CD4-positive, alpha-beta memory T cell (primary cell): ENCODE measurements around the gene ASTE1. TPM values are rescaled to one million over a fixed set of nuclear protein-coding genes. Genes with fewer than 3 reads are reported as not detected.
"Not testable (repeated sequence)": the region's sequence is repeated elsewhere in the genome, so short reads cannot be mapped to it uniquely, and the experiment has no call there.

Experiments used
- CTCF ChIA-PET: fragments of 350-600 bp; sonication (Branson Sonifier 250); formaldehyde crosslinking; loops from one replicate; lab custom pipeline; 2021; ENCODE audit warnings: inconsistent platforms; ENCODE audit not compliant: partially characterized antibody; lab: Charles Lee
- POLR2A ChIA-PET: fragments of 350-600 bp; sonication (Branson Sonifier 250); formaldehyde crosslinking; loops from one replicate; lab custom pipeline; 2021; ENCODE audit not compliant: partially characterized antibody; lab: Charles Lee
- DNase-seq, 5 donors: peaks; one replicate each; pipeline versions ENCODE4 v3.0.0 to v3.0.0-alpha.2; 2020 to 2022; ENCODE audit warnings: mixed read lengths in 1 of 5
- H3K27ac ChIP-seq: one replicate; pipeline ENCODE4 v1.7.0; 2013; ENCODE audit warnings: low read depth, low read length
- H3K27me3 ChIP-seq: 2 replicates; pipeline ENCODE4 v1.7.0; 2013; ENCODE audit warnings: mild to moderate bottlenecking, low read length, moderate library complexity; ENCODE audit not compliant: insufficient read depth
- H3K36me3 ChIP-seq: 2 replicates; pipeline ENCODE4 v1.7.0; 2013; ENCODE audit warnings: mild to moderate bottlenecking, low read length, moderate library complexity; ENCODE audit not compliant: insufficient read depth
- H3K4me1 ChIP-seq: 2 replicates; pipeline ENCODE4 v1.7.0; 2013; ENCODE audit warnings: mild to moderate bottlenecking, low read length, moderate library complexity; ENCODE audit not compliant: insufficient read depth
- H3K4me3 ChIP-seq, 2 donors: one replicate each; pipeline ENCODE4 v1.7.0; 2013; ENCODE audit warnings: low read length in 2 of 2, mild to moderate bottlenecking in 1 of 2
- H3K9me3 ChIP-seq, 2 donors: one replicate each; pipeline ENCODE4 v1.7.0; 2013; ENCODE audit warnings: low read length in 2 of 2, control low read depth in 1 of 2; ENCODE audit not compliant: control insufficient read depth in 1 of 2
- H3K27ac Mint-ChIP-seq, 7 donors: one replicate each; pipeline ENCODE4 v1.8.0; 2020 to 2021; ENCODE audit warnings: mixed read lengths in 7 of 7, mild to moderate bottlenecking in 6 of 7, inconsistent platforms in 3 of 7, moderate library complexity in 3 of 7
- H3K27me3 Mint-ChIP-seq, 2 donors: one replicate each; pipeline ENCODE4 v1.8.0; 2020 to 2021; ENCODE audit warnings: mixed read lengths in 2 of 2
- H3K36me3 Mint-ChIP-seq, 2 donors: one replicate each; pipeline ENCODE4 v1.8.0; 2020 to 2021; ENCODE audit warnings: mixed read lengths in 2 of 2, inconsistent platforms in 1 of 2, mild to moderate bottlenecking in 1 of 2
- H3K4me1 Mint-ChIP-seq, 4 donors: one replicate each; pipeline ENCODE4 v1.8.0; 2020 to 2021; ENCODE audit warnings: mixed read lengths in 4 of 4, mild to moderate bottlenecking in 1 of 4
- H3K4me3 Mint-ChIP-seq, 8 donors: one replicate each; pipeline ENCODE4 v1.8.0; 2020 to 2021; ENCODE audit warnings: mixed read lengths in 8 of 8, mild to moderate bottlenecking in 7 of 8, moderate library complexity in 6 of 8, inconsistent platforms in 3 of 8
- H3K9me3 Mint-ChIP-seq, 8 donors: one replicate each; pipeline ENCODE4 v1.8.0; 2020 to 2021; ENCODE audit warnings: mixed read lengths in 8 of 8, mild to moderate bottlenecking in 5 of 8, inconsistent platforms in 3 of 8, moderate library complexity in 1 of 8
- intact Hi-C: fragments of 100-400 bp; cut with micrococcal nuclease; formaldehyde crosslinking; loops from one replicate; pipeline ENCODE4 v1.15.1; 2023
- polyA plus RNA-seq, 2 donors: library from polyadenylated mRNA; unstranded; fragments of 300-500 nt; fragmentation: Illumina TruSeq; gene quantifications; one replicate each; pipeline ENCODE4 v1.2.3, GENCODE V29; 2021
- total RNA-seq, 2 experiments: library from RNA; stranded (reverse); gene quantifications; one replicate each; pipeline ENCODE4 v1.2.3, GENCODE V29; 2021

Gene ASTE1
- total and polyA plus RNA-seq, 4 experiments from 2014 or later = 23.8 to 31.9 (median 28.1) TPM

- peaks cover 7 to 11% of the 10 kb centered on the region in 2 donors for H3K36me3 Mint-ChIP-seq
- no peak for DNase-seq
- intact Hi-C loops = no loop called here
- H3K4me1 ChIP-seq = peaks cover 5% of the 10 kb centered on the region
- H3K4me3 ChIP-seq = no peak overlapping the region
- H3K36me3 ChIP-seq = no peaks in the 10 kb centered on the region
- CTCF ChIA-PET = no interaction called here
- H3K27me3 ChIP-seq = no peaks in the 10 kb centered on the region
- H3K4me1 Mint-ChIP-seq = peaks cover 1 to 11% (median 6%) of the 10 kb centered on the region in 4 donors
- POLR2A ChIA-PET = no interaction called here
- peaks cover 0 to 29% (median 18%) of the 10 kb centered on the region in 8 donors for H3K9me3 Mint-ChIP-seq
- H3K27ac ChIP-seq = no peak overlapping the region
- no peak overlapping the region for H3K4me3 Mint-ChIP-seq
- no peak overlapping the region for H3K27ac Mint-ChIP-seq
- no peaks in the 10 kb centered on the region for H3K9me3 ChIP-seq
- H3K27me3 Mint-ChIP-seq = no peaks in the 10 kb centered on the region
These were observed 23.4 kb upstream of the ASTE1 start for GRCh38 chr3:131050001-131050400.

GRCh38 chr3:131048030-131048429 is 21.4 kb upstream of the ASTE1 start:
- Mint-ChIP-seq H3K27me3 (no peaks in the 10 kb centered on the region), H3K9me3 (peaks cover 6 to 49% (median 36%) of the 10 kb centered on the region in 8 donors), H3K4me1 (peaks cover 5 to 23% (median 15%) of the 10 kb centered on the region in 4 donors), H3K4me3 (no peak overlapping the region), H3K27ac (peak overlapping the region in 1 of 7 donors; percentile 35), H3K36me3 (peaks cover 24 to 27% of the 10 kb centered on the region in 2 donors)
- Histone ChIP-seq H3K27me3 (no peaks in the 10 kb centered on the region), H3K27ac (no peak overlapping the region), H3K4me1 (peaks cover 7% of the 10 kb centered on the region), H3K36me3 (no peaks in the 10 kb centered on the region), H3K9me3 (no peaks in the 10 kb centered on the region), H3K4me3 (no peak overlapping the region)
- intact Hi-C loops = no loop called here
- CTCF ChIA-PET = interaction anchor here (4.1 kb wide), 1 partner anchor 14 kb away, joined by 25 read pairs; no protein-coding TSS in a partner anchor
- no peak for DNase-seq
- POLR2A ChIA-PET = no interaction called here

GRCh38 chr3:131047582-131047981 is 21.0 kb upstream of the ASTE1 start:
- Histone ChIP-seq H3K4me3 (no peak overlapping the region), H3K27ac (no peak overlapping the region), H3K36me3 (no peaks in the 10 kb centered on the region), H3K27me3 (no peaks in the 10 kb centered on the region), H3K4me1 (peaks cover 11% of the 10 kb centered on the region), H3K9me3 (no peaks in the 10 kb centered on the region)
- ChIA-PET CTCF (interaction anchor here (4.1 kb wide), 1 partner anchor 13 kb away, joined by 25 read pairs; no protein-coding TSS in a partner anchor), POLR2A (no interaction called here)
- intact Hi-C loops = no loop called here
- DNase-seq = no peak
- H3K9me3 Mint-ChIP-seq = peaks cover 6 to 54% (median 39%) of the 10 kb centered on the region in 8 donors
- H3K27ac Mint-ChIP-seq = peak overlapping the region in 1 of 7 donors; percentile 35
- no peak overlapping the region for H3K4me3 Mint-ChIP-seq
- H3K36me3 Mint-ChIP-seq = peaks cover 24 to 28% of the 10 kb centered on the region in 2 donors
- no peaks in the 10 kb centered on the region for H3K27me3 Mint-ChIP-seq
- H3K4me1 Mint-ChIP-seq = peaks cover 9 to 28% (median 18%) of the 10 kb centered on the region in 4 donors

GRCh38 chr3:131042271-131042985 is 15.8 kb upstream of the ASTE1 start:
- not testable (repeated sequence) for H3K27me3 ChIP-seq, H3K36me3 ChIP-seq, H3K27me3 Mint-ChIP-seq, H3K4me3 ChIP-seq, H3K27ac ChIP-seq, H3K9me3 ChIP-seq
- Mint-ChIP-seq H3K36me3 (peaks cover 28 to 30% of the 10 kb centered on the region in 2 donors), H3K27ac (peak overlapping the region; percentile 21 to 91 (median 77)), H3K9me3 (peaks cover 7 to 60% (median 39%) of the 10 kb centered on the region in 8 donors), H3K4me3 (peak overlapping the region; percentile 43 to 77 (median 65)), H3K4me1 (peaks cover 20 to 46% (median 32%) of the 10 kb centered on the region in 4 donors)
- peaks cover 22% of the 10 kb centered on the region for H3K4me1 ChIP-seq
- intact Hi-C loops = loop anchor here (1.0 kb wide), 1 partner anchor 16 kb away; the partner anchor contains the start of genes ASTE1 and NEK11
- peak; percentile 48 to 64 (median 50) for DNase-seq
- ChIA-PET POLR2A (interaction anchor here (0.7 to 7.3 kb wide), 7 partner anchors 9 to 461 kb away, joined by 3 to 64 read pairs (median 4); partner anchors contain the start of genes ASTE1, ATP2C1, MRPL3 and NEK11), CTCF (interaction anchor here (1.1 to 2.7 kb wide), 4 partner anchors 10 to 149 kb away, joined by 3 to 18 read pairs (median 4); no protein-coding TSS in a partner anchor)

- no peak overlapping the region for H3K27ac ChIP-seq
- H3K36me3 ChIP-seq = no peaks in the 10 kb centered on the region
- H3K27me3 Mint-ChIP-seq = no peaks in the 10 kb centered on the region
- H3K27ac Mint-ChIP-seq = no peak overlapping the region
- no peaks in the 10 kb centered on the region for H3K9me3 ChIP-seq
- peaks cover 6 to 7% of the 10 kb centered on the region in 2 donors for H3K36me3 Mint-ChIP-seq
- no peak overlapping the region for H3K4me3 ChIP-seq
- no peak for DNase-seq
- POLR2A ChIA-PET = interaction anchor here (7.3 kb wide), 1 partner anchor 12 kb away, joined by 64 read pairs; the partner anchor contains the start of genes ASTE1 and NEK11
- CTCF ChIA-PET = no interaction called here
- no peaks in the 10 kb centered on the region for H3K27me3 ChIP-seq
- H3K4me1 Mint-ChIP-seq = peaks cover 15 to 33% (median 25%) of the 10 kb centered on the region in 4 donors
- no peak overlapping the region for H3K4me3 Mint-ChIP-seq
- peaks cover 19% of the 10 kb centered on the region for H3K4me1 ChIP-seq
- H3K9me3 Mint-ChIP-seq = peaks cover 2 to 21% (median 10%) of the 10 kb centered on the region in 8 donors
- intact Hi-C loops = loop anchor here (10.0 kb wide), 1 partner anchor 196 kb away; no protein-coding TSS in a partner anchor
These were observed 11.7 kb upstream of the ASTE1 start for GRCh38 chr3:131038326-131038725.

GRCh38 chr3:131036986-131037385 is 10.4 kb upstream of the ASTE1 start:
- Mint-ChIP-seq H3K36me3 (peaks cover 4% of the 10 kb centered on the region in 2 donors), H3K9me3 (peaks cover 0 to 9% (median 4%) of the 10 kb centered on the region in 8 donors), H3K27ac (no peak overlapping the region), H3K4me3 (no peak overlapping the region), H3K4me1 (peaks cover 8 to 19% (median 13%) of the 10 kb centered on the region in 4 donors), H3K27me3 (no peaks in the 10 kb centered on the region)
- H3K9me3 ChIP-seq = no peaks in the 10 kb centered on the region
- CTCF ChIA-PET = interaction anchor here (2.2 to 5.4 kb wide), 2 partner anchors 10 to 11 kb away, joined by 11 to 25 read pairs; partner anchors contain the start of genes ASTE1 and NEK11
- no peak overlapping the region for H3K27ac ChIP-seq
- no peak for DNase-seq
- POLR2A ChIA-PET = interaction anchor here (7.3 kb wide), 1 partner anchor 11 kb away, joined by 64 read pairs; the partner anchor contains the start of genes ASTE1 and NEK11
- intact Hi-C loops = loop anchor here (10.0 kb wide), 1 partner anchor 198 kb away; no protein-coding TSS in a partner anchor
- H3K27me3 ChIP-seq = no peaks in the 10 kb centered on the region
- H3K4me3 ChIP-seq = no peak overlapping the region
- H3K36me3 ChIP-seq = no peaks in the 10 kb centered on the region
- peaks cover 7% of the 10 kb centered on the region for H3K4me1 ChIP-seq
